Measurements from ENCODE around the gene CDCA7.

DNA sequence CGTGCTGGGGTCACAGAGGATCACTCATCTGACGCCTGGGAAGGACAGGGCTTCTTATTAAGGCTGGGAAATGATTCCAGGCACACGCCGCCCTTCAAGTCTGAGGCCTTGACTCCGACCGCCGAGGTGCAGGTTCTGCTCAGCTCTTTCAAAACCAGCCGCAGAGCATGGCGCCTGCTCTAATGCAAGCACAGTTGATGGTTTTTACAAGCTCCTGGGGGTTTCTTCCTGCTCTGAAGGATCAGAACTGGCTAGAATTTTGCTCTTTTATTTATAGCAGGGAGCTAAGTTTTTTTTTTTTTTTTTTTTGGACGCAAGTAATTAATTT, 32.0 kb downstream of the CDCA7 start:
- TF ChIP-seq, protein P1, sequence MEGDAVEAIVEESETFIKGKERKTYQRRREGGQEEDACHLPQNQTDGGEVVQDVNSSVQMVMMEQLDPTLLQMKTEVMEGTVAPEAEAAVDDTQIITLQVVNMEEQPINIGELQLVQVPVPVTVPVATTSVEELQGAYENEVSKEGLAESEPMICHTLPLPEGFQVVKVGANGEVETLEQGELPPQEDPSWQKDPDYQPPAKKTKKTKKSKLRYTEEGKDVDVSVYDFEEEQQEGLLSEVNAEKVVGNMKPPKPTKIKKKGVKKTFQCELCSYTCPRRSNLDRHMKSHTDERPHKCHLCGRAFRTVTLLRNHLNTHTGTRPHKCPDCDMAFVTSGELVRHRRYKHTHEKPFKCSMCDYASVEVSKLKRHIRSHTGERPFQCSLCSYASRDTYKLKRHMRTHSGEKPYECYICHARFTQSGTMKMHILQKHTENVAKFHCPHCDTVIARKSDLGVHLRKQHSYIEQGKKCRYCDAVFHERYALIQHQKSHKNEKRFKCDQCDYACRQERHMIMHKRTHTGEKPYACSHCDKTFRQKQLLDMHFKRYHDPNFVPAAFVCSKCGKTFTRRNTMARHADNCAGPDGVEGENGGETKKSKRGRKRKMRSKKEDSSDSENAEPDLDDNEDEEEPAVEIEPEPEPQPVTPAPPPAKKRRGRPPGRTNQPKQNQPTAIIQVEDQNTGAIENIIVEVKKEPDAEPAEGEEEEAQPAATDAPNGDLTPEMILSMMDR (IDR thresholded peaks at IDR 0.05; ENCODE audit: insufficient read depth, low read length), result no peak
- TF ChIP-seq, protein P2, sequence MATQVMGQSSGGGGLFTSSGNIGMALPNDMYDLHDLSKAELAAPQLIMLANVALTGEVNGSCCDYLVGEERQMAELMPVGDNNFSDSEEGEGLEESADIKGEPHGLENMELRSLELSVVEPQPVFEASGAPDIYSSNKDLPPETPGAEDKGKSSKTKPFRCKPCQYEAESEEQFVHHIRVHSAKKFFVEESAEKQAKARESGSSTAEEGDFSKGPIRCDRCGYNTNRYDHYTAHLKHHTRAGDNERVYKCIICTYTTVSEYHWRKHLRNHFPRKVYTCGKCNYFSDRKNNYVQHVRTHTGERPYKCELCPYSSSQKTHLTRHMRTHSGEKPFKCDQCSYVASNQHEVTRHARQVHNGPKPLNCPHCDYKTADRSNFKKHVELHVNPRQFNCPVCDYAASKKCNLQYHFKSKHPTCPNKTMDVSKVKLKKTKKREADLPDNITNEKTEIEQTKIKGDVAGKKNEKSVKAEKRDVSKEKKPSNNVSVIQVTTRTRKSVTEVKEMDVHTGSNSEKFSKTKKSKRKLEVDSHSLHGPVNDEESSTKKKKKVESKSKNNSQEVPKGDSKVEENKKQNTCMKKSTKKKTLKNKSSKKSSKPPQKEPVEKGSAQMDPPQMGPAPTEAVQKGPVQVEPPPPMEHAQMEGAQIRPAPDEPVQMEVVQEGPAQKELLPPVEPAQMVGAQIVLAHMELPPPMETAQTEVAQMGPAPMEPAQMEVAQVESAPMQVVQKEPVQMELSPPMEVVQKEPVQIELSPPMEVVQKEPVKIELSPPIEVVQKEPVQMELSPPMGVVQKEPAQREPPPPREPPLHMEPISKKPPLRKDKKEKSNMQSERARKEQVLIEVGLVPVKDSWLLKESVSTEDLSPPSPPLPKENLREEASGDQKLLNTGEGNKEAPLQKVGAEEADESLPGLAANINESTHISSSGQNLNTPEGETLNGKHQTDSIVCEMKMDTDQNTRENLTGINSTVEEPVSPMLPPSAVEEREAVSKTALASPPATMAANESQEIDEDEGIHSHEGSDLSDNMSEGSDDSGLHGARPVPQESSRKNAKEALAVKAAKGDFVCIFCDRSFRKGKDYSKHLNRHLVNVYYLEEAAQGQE (IDR thresholded peaks at IDR 0.05; ENCODE audit: insufficient replicate concordance, low read depth), result no peak
- TF ChIP-seq POLR2AphosphoS5 (IDR thresholded peaks at IDR 0.05; ENCODE audit: low read depth), result no peak

All from HL-60 (cell line).